Prostate gland (tissue), 2 donors: Measurements from ENCODE around the gene C1R.

Source experiments
- CTCF ChIP-seq, 4 experiments: fragments of 200-600 bp in 2 of 4; fragments of 450-650 bp in 2 of 4; sonication (generic) in 2 of 4; IDR thresholded peaks; 1 replicate in 3 of 4; 2 replicates in 1 of 4; pipeline ENCODE4 v1.5.1; 2016 to 2019; ENCODE audit warnings: antibody characterized with exemption in 4 of 4, mild to moderate bottlenecking in 2 of 4, moderate library complexity in 2 of 4
- POLR2A ChIP-seq: fragments of 450-650 bp; IDR thresholded peaks from one replicate; pipeline ENCODE4 v1.6.1; 2016; ENCODE audit warnings: antibody characterized with exemption, mild to moderate bottlenecking
- POLR2AphosphoS5 ChIP-seq: sonication (generic); formaldehyde crosslinking; IDR thresholded peaks from one replicate; pipeline ENCODE4 v1.6.1; 2017; ENCODE audit warnings: antibody characterized with exemption

- TF ChIP-seq CTCF (IDR thresholded peaks at IDR 0.05) (no peak), POLR2AphosphoS5 (no peak), POLR2A (no peak)
Observed at GRCh38 chr12:7093486-7093885, 1.2 kb upstream of the C1R start.
